Transverse colon (tissue), 4 donors: ENCODE measurements around the gene NTN3. TPM values are rescaled to one million over a fixed set of nuclear protein-coding genes. Genes with fewer than 3 reads are reported as not detected.

Source experiments
- DNase-seq: peaks from one replicate; pipeline ENCODE4 v3.0.0-alpha.2; 2019
- H3K27ac ChIP-seq, 4 donors: fragments of 200-600 bp; sonication (generic); 2 replicates each; pipeline ENCODE4 v1.5.1; 2016 to 2018; ENCODE audit warnings: inconsistent platforms in 4 of 4
- H3K27me3 ChIP-seq: fragments of 200-600 bp; sonication (generic); 2 replicates; pipeline ENCODE4 v1.5.1; 2017; ENCODE audit warnings: inconsistent platforms
- H3K36me3 ChIP-seq, 4 donors: fragments of 200-600 bp; sonication (generic); 2 replicates each; pipeline ENCODE4 v1.5.1; 2017 to 2019; ENCODE audit warnings: inconsistent platforms in 4 of 4
- H3K4me1 ChIP-seq, 4 donors: fragments of 200-600 bp; sonication (generic); 2 replicates each; pipeline ENCODE4 v1.5.1; 2017 to 2020; ENCODE audit warnings: inconsistent platforms in 4 of 4
- H3K4me3 ChIP-seq, 4 donors: fragments of 200-600 bp; sonication (generic); 1 replicate in 1 of 4; 2 replicates in 3 of 4; pipeline versions ENCODE4 v1.5.1 to v1.6.1; 2017 to 2019; ENCODE audit warnings: inconsistent platforms in 4 of 4
- H3K9me3 ChIP-seq, 2 donors: fragments of 200-600 bp; sonication (generic); 2 replicates each; pipeline ENCODE4 v1.5.1; 2017 to 2019; ENCODE audit warnings: inconsistent platforms in 2 of 2
- EP300 ChIP-seq: sonication (generic); formaldehyde crosslinking; IDR thresholded peaks from one replicate; pipeline ENCODE4 v1.6.1; 2017; ENCODE audit warnings: antibody characterized with exemption, low read depth
- POLR2A ChIP-seq: fragments of 450-650 bp; IDR thresholded peaks from one replicate; pipeline ENCODE4 v1.6.1; 2016; ENCODE audit warnings: antibody characterized with exemption, mild to moderate bottlenecking, moderate library complexity
- POLR2AphosphoS5 ChIP-seq, 3 donors: sonication (generic); formaldehyde crosslinking; IDR thresholded peaks; one replicate each; pipeline ENCODE4 v1.6.1; 2016; ENCODE audit warnings: antibody characterized with exemption in 3 of 3
- WGBS, 2 donors: methylation state at CpG; one replicate each; pipeline ENCODE4 v1.1.5; 2018; ENCODE audit warnings: low coverage in 1 of 2; 5-methylcytosine and 5-hydroxymethylcytosine counted together
- in situ Hi-C, 4 donors: fragments of 200-750 bp; cut with MboI; loops; one replicate each; pipeline versions ENCODE4 v1.15.0 to v1.15.1; 2017; ENCODE audit warnings: low sequenced_read_pairs in 3 of 4, low pct_ligation_motif_present in 1 of 4, low pct_unique_long_range_greater_than_20kb in 1 of 4
- intact Hi-C: fragments of 100-400 bp; cut with DNase I; formaldehyde crosslinking; loops from one replicate; pipeline ENCODE4 v1.15.1; 2023; ENCODE audit warnings: low total_unique reads
- total RNA-seq, 4 donors: library from RNA; depleted of rRNA; stranded (reverse); fragments of >200 nt; gene quantifications; one replicate each; pipeline ENCODE4 v1.1.0, GENCODE V29; 2016
- TF ChIP-seq, protein P1 (sequence below), 5 experiments: fragments of 200-600 bp in 3 of 5; fragments of 450-650 bp in 2 of 5; sonication (generic) in 3 of 5; IDR thresholded peaks; 1 replicate in 2 of 5; 2 replicates in 3 of 5; pipeline ENCODE4 v1.5.1; 2016 to 2017; ENCODE audit warnings: antibody characterized with exemption in 5 of 5, inconsistent platforms in 3 of 5, mild to moderate bottlenecking in 2 of 5, moderate library complexity in 1 of 5

The NTN3 gene
- total RNA-seq, 4 donors from 2014 or later: not detected

DNA sequence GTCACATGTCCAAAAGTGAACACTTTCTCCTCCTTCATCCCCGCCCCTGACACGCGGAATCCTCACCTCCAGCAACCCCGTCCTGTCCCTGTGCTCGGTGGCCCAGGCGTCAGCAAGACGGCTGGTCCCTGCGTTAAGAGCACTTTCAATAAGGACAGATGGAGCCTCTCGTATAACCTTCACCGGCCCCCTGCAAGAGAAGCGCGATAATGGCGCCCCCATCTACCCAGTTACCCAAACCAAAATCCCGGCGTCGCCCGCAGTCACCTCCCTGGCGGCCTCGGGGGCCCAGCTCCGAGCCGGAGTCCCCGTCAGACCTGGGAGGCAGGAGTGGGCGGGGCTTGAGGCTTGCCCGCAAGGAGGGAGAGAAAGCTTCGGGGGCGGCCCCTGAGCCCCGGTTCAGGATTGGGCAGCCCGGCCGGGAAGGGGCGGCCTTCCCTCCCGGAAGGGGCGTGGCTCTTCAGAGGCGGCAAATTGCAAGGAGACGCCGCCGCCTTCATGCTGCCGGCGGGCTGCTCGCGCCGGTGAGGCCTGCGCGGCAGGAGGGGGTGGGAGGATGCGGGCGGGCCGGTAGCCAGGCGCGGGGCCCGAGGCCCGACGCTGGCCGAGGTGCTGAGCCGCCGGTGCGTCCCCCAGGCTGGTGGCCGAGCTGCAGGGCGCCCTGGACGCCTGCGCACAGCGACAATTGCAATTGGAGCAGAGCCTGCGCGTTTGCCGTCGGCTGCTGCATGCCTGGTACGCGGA lies 11.3 kb upstream of the NTN3 start, which contains the start of gene TEDC2:
TEDC2 (plus strand) TSS at position 463 of the 744 bp plus-strand sequence; CDS start at position 499, 36 bp downstream.
- Histone ChIP-seq H3K27me3 (no peaks in the 10 kb centered on the region), H3K4me1 (peaks cover 11 to 19% (median 15%) of the 10 kb centered on the region in 4 donors), H3K9me3 (no peaks in the 10 kb centered on the region), H3K27ac (peak within 1 kb of the TSS; percentile 11 to 58 (median 19)), H3K36me3 (no peaks in the 10 kb centered on the region), H3K4me3 (peak within 1 kb of the TSS; percentile 41 to 60 (median 49))
- in situ Hi-C loops (no loop called here), intact Hi-C loops (no loop called here)
- peak; percentile 97 for DNase-seq
- WGBS, 2 donors: 0% methylated on average over 2 to 51 of the region's 66 CpGs
- TF ChIP-seq EP300 (no peak), POLR2A (no peak), POLR2AphosphoS5 (IDR thresholded peaks at IDR 0.05) (no peak)
- TF ChIP-seq, protein P1, sequence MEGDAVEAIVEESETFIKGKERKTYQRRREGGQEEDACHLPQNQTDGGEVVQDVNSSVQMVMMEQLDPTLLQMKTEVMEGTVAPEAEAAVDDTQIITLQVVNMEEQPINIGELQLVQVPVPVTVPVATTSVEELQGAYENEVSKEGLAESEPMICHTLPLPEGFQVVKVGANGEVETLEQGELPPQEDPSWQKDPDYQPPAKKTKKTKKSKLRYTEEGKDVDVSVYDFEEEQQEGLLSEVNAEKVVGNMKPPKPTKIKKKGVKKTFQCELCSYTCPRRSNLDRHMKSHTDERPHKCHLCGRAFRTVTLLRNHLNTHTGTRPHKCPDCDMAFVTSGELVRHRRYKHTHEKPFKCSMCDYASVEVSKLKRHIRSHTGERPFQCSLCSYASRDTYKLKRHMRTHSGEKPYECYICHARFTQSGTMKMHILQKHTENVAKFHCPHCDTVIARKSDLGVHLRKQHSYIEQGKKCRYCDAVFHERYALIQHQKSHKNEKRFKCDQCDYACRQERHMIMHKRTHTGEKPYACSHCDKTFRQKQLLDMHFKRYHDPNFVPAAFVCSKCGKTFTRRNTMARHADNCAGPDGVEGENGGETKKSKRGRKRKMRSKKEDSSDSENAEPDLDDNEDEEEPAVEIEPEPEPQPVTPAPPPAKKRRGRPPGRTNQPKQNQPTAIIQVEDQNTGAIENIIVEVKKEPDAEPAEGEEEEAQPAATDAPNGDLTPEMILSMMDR (IDR thresholded peaks at IDR 0.05): no peak

DNA sequence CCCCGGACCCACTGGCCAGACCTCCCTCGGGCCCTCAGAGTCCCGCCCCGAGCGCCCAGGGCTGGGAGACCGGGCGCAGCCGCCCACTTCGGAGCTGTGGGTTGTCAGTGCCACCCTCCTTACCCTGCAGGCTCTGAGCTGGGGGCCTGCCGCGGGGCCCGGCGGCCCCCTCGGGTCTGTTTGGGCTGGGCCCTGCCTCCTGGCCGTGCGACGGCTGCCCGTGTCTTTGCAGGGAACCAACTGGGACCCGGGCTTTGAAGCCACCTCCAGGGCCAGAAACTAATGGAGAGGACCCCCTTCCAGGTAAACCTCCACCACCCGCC lies 10.7 kb upstream of the NTN3 start:
- in situ Hi-C loops: no loop called here
- Histone ChIP-seq H3K27ac (peak overlapping the region in 1 of 4 donors; percentile 11), H3K27me3 (no peaks in the 10 kb centered on the region), H3K9me3 (no peaks in the 10 kb centered on the region), H3K4me1 (peaks cover 11 to 19% (median 15%) of the 10 kb centered on the region in 4 donors), H3K4me3 (peak overlapping the region; percentile 17 to 60 (median 49)), H3K36me3 (no peaks in the 10 kb centered on the region)
- WGBS, 2 donors: 5% methylated on average over 14 of the region's 20 CpGs; no CpG with 5 or more reads in 1 of the 2 donors
- TF ChIP-seq POLR2A (no peak), EP300 (no peak), POLR2AphosphoS5 (IDR thresholded peaks at IDR 0.05) (no peak)
- TF ChIP-seq, protein P1 (IDR thresholded peaks at IDR 0.05): no peak
- DNase-seq: no peak
- intact Hi-C loops: no loop called here

DNA sequence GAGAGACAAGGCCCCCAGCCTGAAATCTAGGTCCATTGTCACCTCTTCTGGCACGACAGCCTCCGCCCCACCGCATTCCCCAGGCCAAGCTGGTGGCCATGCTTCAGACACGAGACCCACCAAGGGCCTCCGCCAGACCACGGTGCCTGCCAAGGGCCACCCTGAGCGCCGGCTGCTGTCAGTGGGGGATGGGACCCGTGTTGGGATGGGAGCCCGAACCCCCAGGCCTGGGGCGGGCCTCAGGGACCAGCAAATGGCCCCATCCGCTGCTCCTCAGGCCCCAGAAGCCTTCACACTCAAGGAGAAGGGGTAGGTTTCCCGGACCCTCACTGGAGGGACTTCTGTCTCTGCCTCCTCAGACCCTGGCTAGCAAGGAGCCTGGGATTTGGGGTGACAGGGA lies 10.2 kb upstream of the NTN3 start:
- WGBS, 2 donors: 90% methylated on average over 13 of the region's 13 CpGs; no CpG with 5 or more reads in 1 of the 2 donors
- no peak overlapping the region for H3K27ac ChIP-seq
- in situ Hi-C loops (no loop called here), intact Hi-C loops (no loop called here)
- no peak for DNase-seq
- H3K27me3 ChIP-seq: no peaks in the 10 kb centered on the region
- no peak for TF ChIP-seq POLR2AphosphoS5 (IDR thresholded peaks at IDR 0.05)
- TF ChIP-seq, protein P1 (IDR thresholded peaks at IDR 0.05): no peak
- no peak for TF ChIP-seq POLR2A
- no peak for TF ChIP-seq EP300
- H3K4me1 ChIP-seq: peaks cover 11 to 19% (median 15%) of the 10 kb centered on the region in 4 donors
- no peak overlapping the region for H3K4me3 ChIP-seq
- no peaks in the 10 kb centered on the region for H3K36me3 ChIP-seq
- no peaks in the 10 kb centered on the region for H3K9me3 ChIP-seq

DNA sequence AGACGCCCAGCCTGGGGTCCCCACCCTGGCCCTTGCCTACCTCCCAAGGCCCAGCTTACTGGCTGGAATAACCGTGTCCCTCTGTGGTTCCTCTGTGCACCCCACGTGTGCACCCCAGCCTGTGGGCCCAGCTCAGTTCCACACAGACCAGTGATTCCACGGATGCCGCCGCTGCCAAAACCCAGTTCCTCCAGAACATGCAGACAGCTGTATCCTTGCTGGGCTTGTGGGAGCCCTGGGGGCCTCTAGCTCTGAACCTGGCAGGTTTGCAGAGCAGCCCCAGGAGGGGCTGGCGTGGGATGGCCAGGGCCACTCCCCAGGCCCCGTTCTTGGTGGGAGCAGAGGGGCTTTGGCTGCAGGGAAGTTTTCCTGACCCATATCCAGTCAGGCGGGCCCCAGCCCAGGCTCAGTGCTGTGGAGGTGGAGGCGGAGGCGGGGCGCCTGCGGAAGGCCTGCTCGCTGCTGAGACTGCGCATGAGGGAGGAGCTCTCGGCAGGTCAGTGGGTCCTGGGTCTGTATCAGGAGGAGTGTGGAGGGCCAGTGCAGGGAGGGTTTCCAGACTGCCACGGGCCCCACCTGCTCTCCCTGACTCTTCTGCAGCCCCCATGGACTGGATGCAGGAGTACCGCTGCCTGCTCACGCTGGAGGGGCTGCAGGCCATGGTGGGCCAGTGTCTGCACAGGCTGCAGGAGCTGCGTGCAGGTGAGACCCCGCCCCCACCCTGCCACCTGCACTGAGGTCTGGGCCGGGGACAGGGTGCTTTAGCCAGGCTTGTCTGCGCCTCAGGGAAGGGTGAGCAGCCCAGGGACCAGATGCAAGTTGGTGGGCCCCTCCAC lies 8.8 kb upstream of the NTN3 start:
- TF ChIP-seq EP300 (no peak), POLR2A (no peak), POLR2AphosphoS5 (IDR thresholded peaks at IDR 0.05) (no peak)
- TF ChIP-seq, protein P1 (IDR thresholded peaks at IDR 0.05): no peak
- Histone ChIP-seq H3K4me1 (peaks cover 11 to 20% (median 15%) of the 10 kb centered on the region in 4 donors), H3K9me3 (no peaks in the 10 kb centered on the region), H3K4me3 (no peak overlapping the region), H3K27ac (no peak overlapping the region), H3K36me3 (no peaks in the 10 kb centered on the region), H3K27me3 (peaks cover 2% of the 10 kb centered on the region)
- no peak for DNase-seq
- WGBS, 2 donors: 94 to 100% methylated on average over 7 to 12 of the region's 23 CpGs
- in situ Hi-C loops (no loop called here), intact Hi-C loops (no loop called here)
